Activated CD4-positive, alpha-beta T cell treated with anti-CD3 and anti-CD28 coated beads, Interleukin-2, amount 50 U/mL, for 4 hours (primary cell): Measurements from ENCODE around the gene TMEM132C.

Experiments used
- DNase-seq, 2 experiments: peaks; one replicate each; pipeline ENCODE4 v3.0.0-alpha.2; 2020

The TMEM132C gene

DNA sequence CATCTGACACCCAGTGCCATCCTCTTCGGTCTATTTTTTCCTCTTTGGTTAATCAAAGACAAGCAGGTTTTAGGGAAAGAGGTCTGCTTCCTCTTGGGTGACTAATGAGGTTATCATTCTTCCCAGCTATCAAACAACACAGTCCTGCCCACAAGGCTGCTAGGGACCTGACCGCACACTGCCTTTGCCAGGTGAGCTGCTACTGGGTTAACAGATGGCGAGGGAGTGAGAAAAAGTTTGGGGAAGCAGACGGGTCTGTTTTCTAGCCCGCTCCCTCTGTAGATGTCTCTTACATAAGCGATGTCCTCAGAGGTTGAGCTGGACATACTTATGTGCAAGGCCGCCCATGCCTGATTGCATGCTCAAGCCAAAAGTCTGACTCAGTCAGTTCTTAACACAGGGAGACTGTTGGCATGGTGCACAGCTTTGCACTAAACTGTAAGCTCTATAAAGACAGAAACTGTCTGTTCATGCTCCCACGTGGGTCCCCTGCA lies 462.7 kb downstream of the TMEM132C start:
- DNase-seq: no peak

DNA sequence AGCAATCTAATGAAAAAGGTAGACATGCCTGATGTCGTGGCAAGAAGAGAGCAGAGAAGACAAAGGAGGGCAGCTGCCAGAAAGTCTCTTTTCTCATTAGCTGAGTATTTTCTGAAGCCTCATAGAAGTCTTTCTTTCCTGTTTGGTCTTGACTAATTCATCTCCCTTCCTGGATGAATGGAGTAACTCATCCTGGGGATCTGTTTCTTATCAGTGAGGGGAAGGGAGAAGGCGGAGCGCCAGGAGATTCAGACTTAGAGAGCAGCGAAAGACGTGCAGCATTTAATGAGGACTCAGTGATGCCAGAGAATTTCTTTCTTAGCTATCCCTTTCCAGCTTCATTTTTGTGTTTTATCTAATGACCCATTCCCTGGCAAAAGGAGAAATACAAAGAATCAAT lies 467.4 kb downstream of the TMEM132C start:
- DNase-seq: no peak

DNA sequence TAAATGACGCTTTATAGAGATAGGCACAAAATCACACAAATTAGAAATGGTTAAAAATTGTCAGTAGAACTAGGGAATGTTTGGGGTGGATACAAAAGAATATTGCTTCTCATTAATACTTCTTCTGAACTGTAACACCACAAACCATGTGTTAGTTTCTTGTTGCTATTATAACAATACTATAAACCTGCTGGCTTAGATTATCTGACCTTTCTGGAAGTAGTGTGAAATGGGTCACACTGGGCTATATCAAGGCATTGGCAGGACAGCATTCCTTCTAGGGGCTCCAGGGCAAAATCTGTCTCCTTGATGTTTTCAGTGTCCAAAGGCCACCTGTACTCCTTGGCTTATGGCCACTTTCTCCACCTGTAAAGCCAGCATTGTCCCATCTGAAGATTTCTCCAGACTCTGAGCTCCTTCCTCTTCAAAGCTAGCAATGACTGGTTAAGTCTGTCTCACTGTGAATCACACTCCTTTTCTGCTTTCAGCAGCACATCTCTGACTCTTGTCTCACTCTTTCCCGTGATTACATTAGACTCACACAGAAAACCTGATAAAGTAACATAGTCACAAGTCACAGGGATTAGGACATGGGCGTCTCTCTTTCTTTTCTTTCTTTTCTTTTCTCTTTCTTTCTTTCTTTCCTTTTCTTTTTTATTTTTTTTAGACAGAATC lies 470.5 kb downstream of the TMEM132C start:
- DNase-seq: no peak

DNA sequence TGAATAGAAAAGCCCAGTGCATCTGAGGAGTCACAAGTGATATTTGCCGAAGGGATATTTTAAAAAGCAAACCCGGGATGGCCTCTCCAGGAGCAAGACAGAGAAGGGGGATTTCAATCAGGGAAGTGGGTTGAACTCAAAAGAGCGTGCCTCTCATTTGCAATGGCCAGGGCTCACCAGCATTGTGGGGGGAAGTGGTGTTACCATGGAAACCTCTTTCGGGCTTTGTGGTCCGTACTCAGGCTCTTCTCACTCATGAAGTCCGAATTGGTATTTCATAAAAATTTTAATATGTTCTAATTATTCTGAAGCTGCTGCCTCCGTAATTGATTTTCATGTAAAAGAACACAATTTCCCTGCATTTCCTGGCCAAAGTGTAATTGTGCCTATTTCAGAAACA lies 476.9 kb downstream of the TMEM132C start:
- no peak for DNase-seq

DNA sequence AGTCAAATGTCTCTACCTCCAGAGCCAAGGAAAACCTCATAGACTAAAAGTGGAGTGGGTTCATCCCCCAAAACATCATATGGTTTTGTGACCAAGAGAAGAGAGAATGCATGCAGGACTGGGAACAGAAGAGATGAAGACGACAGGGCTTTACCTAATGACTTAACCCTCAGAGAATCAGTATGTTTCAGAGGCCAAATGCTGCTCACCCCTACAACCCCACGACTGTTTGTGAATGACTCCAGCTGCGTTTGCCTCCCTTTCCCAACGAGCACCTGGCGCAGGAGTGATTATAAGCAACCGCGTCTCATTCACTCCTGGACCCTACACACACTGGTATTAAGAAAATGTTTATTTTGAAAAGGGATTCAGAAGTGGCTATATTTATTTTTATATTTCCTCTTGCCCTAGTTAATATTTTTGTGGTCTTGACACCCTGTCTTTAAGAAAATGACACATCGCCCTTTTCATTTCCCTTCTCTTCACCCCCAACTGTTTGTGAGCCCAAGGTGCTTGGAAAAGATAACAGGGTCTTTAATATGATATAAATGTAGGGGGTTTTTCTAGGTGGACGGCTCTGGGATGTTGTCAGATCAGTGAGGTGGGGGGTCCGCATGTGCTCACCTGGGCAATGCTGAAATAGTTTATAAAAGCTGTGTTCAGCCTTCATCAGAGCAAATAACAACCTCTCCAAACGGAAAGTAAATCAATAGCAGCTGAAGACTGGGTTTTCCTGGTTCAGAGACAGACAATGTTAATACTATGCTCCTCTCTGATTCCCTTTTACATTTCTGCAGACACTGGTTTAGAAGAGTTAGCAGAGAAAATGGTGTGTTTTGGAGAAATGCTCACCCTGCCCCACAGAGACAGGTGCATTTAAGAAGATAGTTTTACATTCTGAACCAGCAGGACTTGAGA lies 479.1 kb downstream of the TMEM132C start:
- no peak for DNase-seq

DNA sequence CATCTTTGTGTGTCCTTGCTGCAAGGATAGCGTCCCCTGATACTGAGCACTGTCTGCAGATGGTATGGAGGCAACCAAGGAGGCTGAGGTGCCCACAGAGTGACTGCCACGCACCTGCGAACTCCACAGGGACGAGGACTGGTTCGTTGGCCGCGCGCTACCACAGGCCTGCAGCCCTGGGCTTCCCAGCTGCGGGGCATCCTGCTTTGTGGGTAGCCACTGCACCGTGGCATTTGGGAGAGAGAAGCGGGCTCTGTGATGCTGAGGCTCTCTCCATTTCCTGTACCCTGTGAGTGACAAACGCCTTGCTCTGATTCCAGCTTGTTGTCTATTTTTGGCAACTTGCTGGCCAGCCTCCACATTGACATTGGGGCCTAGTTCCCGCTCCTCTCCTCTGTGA lies 480.5 kb downstream of the TMEM132C start:
- no peak for DNase-seq

DNA sequence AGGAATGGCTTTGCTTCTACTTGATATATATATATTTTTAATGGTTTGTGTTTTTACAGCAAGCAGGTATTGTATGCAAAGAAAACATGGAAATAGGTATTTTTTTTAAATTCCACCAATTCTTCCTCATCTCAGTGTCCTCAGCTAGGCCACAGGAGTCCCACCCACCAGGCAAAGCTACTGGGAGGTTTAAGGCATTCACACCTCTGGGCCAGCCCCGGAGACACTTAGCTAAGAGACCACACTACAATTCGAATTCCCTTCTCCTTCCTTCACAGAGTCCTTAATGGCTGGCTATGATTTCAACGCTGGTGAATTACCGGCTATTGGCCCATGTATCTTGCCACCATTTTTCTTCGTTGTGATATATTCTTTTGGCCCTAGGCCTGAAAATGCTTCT lies 485.4 kb downstream of the TMEM132C start:
- no peak for DNase-seq

DNA sequence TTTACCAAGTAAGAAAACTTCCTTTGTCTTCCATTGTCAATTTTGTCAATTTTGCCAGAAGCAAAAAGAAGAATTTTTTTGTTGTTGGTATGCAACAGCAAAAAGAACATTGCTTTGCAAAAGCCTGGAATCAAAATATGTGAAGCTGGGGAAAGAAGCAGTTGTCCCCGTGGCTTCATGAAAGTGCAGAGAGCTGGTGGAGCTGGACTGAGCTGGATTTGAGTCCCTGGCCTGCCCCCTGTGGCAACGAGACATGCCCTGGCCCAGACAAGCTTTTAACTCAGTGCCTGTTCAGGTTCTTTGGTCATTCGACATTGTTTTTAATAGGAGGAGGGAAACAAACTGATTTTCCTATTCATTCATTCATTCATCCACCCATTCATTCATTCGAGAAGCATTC lies 486.5 kb downstream of the TMEM132C start:
- no peak for DNase-seq

DNA sequence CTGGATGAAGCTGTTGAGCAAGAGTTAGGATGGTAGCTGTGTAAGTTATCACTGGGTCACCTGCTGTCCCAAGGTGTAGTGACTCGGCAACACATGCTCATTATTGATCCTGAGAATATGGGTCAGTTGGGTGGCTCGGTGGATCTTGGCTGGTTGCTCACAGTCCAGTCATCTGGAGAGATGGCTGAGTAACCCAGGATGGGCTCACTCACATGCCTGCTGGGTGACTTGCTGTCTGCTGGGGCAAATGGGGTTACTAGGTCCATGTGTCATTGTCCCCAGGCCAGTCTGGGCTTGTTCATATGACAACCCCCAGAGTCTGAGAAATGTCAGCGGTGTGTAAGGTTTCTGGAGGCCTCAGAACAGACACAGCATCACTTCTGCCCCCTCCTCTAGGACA lies 487.3 kb downstream of the TMEM132C start:
- no peak for DNase-seq

DNA sequence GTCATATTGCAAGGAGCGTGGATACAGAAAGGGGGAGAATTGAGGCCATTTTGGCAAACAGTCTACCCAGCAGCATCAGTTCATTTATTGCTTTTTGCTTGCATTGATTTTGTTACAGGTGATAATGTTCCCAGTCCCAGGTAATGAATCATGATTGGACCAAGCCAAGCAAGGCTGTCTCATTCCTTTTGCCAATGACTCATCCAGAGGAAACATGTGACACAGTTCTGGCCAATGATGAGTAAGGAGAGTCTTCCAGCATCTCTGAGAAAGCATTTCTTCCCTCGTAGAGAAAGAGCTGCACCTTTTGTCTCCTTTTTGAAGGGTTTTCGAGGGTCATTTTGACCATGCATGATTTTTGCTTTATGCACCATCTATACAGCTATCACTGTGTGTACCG lies 488.6 kb downstream of the TMEM132C start:
- DNase-seq: no peak
